HG03097 (cell line): ENCODE measurements around the gene RANBP3L.
"Not testable (repeated sequence)": the region's sequence is repeated elsewhere in the genome, so short reads cannot be mapped to it uniquely, and the experiment has no call there.

ENCODE experiments used
- ATAC-seq: cut with Tn5 transposase; IDR thresholded peaks from one replicate; pipeline ENCODE4 v1.9.1; 2021; ENCODE audit not compliant: unreplicated experiment, low FRiP score

The RANBP3L gene

GRCh38 chr5:36285837-36286615, 15.7 kb downstream of the RANBP3L start:
- ATAC-seq: no peak

- not testable (repeated sequence) for ATAC-seq
Observed at GRCh38 chr5:36283775-36284174, 17.9 kb downstream of the RANBP3L start.

GRCh38 chr5:36281626-36282025, 20.1 kb downstream of the RANBP3L start:
- no peak for ATAC-seq

GRCh38 chr5:36279054-36279698, 22.5 kb downstream of the RANBP3L start:
- ATAC-seq: no peak

GRCh38 chr5:36277521-36278176, 24.1 kb downstream of the RANBP3L start:
- no peak for ATAC-seq

- no peak for ATAC-seq
Observed at GRCh38 chr5:36276864-36277263, 24.8 kb downstream of the RANBP3L start.

- ATAC-seq: no peak
Observed at GRCh38 chr5:36273809-36274526, 27.7 kb downstream of the RANBP3L start.

GRCh38 chr5:36272136-36272690, 29.5 kb downstream of the RANBP3L start:
- ATAC-seq: no peak

GRCh38 chr5:36270876-36271575, 30.7 kb downstream of the RANBP3L start:
- no peak for ATAC-seq

GRCh38 chr5:36270175-36270574, 31.5 kb downstream of the RANBP3L start:
- ATAC-seq: no peak

- ATAC-seq: no peak
Observed at GRCh38 chr5:36269478-36269877, 32.2 kb downstream of the RANBP3L start.

- ATAC-seq: no peak
Observed at GRCh38 chr5:36267905-36268304, 33.8 kb downstream of the RANBP3L start.

GRCh38 chr5:36264202-36264760, 37.4 kb downstream of the RANBP3L start:
- no peak for ATAC-seq

GRCh38 chr5:36261186-36261585, 40.5 kb downstream of the RANBP3L start:
- ATAC-seq: no peak

- no peak for ATAC-seq
Observed at GRCh38 chr5:36253575-36253974, 48.1 kb downstream of the RANBP3L start.

GRCh38 chr5:36252722-36253365, 48.9 kb downstream of the RANBP3L start:
- no peak for ATAC-seq

GRCh38 chr5:36251218-36251617, 50.5 kb downstream of the RANBP3L start:
- ATAC-seq: no peak

GRCh38 chr5:36250427-36250826, 51.3 kb downstream of the RANBP3L start:
- no peak for ATAC-seq
